ENCODE results near the gene CD6. TPM values are rescaled to one million over a fixed set of nuclear protein-coding genes. Genes with fewer than 3 reads are reported as not detected.
A peak's percentile ranks its signal among the peaks of the same experiment; 100 is the strongest.

The CD6 gene
- total and polyA plus RNA-seq, 2 donors from 2014 or later = 0.24 to 6.7 TPM

DNA sequence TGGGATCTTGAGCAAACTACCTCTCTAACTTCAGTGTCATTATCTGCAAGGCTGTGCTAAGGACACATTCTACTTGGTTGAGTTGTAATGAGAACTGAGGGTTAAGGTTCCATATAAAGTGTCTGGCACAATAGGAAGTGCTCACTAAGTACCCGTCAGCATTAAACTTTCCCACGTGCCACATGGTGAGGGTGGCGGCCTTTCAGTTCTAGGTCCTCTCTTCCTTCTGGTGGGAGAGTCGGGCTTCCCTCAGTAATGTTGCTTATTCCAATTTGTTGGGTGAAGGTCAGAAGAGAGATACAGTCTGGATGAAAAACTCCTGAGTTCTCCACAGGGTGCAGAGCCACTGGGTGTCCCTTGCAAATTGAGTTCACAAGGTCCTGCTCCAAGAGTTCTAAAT is 4.6 kb upstream of the CD6 start:
- intact Hi-C loops (cut with DNase I) = no loop called here
- Histone ChIP-seq H3K4me1 (ENCODE audit: control insufficient read depth in 2 of 3, insufficient read depth in 2 of 3, low read depth in 1 of 3, low read length in 3 of 3) (no peaks in the 10 kb centered on the region), H3K27ac (ENCODE audit: low read depth in 2 of 2, low read length in 2 of 2) (no peak overlapping the region), H3K9ac (ENCODE audit: low read length in 3 of 3) (no peak overlapping the region), H3K4me3 (ENCODE audit: low read length in 3 of 3) (no peak overlapping the region), H3K9me3 (ENCODE audit: control insufficient read depth in 2 of 3, insufficient read depth in 1 of 3, low read length in 3 of 3) (peaks cover 0 to 3% (median 0%) of the 10 kb centered on the region in 3 donors), H3K36me3 (ENCODE audit: control insufficient read depth in 2 of 3, insufficient read depth in 3 of 3, low read length in 3 of 3) (no peaks in the 10 kb centered on the region), H3K27me3 (ENCODE audit: control insufficient read depth, insufficient read depth, low read length) (no peaks in the 10 kb centered on the region)
- TF ChIP-seq, protein P1, sequence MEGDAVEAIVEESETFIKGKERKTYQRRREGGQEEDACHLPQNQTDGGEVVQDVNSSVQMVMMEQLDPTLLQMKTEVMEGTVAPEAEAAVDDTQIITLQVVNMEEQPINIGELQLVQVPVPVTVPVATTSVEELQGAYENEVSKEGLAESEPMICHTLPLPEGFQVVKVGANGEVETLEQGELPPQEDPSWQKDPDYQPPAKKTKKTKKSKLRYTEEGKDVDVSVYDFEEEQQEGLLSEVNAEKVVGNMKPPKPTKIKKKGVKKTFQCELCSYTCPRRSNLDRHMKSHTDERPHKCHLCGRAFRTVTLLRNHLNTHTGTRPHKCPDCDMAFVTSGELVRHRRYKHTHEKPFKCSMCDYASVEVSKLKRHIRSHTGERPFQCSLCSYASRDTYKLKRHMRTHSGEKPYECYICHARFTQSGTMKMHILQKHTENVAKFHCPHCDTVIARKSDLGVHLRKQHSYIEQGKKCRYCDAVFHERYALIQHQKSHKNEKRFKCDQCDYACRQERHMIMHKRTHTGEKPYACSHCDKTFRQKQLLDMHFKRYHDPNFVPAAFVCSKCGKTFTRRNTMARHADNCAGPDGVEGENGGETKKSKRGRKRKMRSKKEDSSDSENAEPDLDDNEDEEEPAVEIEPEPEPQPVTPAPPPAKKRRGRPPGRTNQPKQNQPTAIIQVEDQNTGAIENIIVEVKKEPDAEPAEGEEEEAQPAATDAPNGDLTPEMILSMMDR (IDR thresholded peaks at IDR 0.05; ENCODE audit: borderline replicate concordance, extremely low read depth, insufficient read depth) = no peak
- no peak for FAIRE-seq
- no peak for DNase-seq

DNA sequence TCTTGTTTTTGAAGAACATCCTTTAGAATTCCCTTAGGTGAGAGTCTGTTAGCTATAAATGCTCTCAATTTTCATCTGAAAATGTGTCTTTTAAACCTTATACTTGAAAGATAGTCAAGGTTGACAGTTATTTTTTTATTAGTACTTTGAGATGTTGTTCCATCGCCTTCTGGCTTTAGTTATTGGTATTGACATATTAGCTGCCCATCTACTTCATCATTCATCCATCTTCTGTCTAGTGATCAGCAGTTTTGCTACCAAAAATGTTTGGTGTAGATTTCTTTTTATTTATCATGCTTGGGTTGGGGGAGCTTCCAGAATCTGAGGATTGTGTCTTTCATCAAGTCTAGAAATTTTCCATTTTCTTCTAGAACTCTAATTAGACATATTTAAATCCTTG is 3.3 kb upstream of the CD6 start:
- H3K9ac ChIP-seq (ENCODE audit: low read length in 3 of 3) = no peak overlapping the region
- no peaks in the 10 kb centered on the region for H3K4me1 ChIP-seq (ENCODE audit: control insufficient read depth in 2 of 3, insufficient read depth in 2 of 3, low read depth in 1 of 3, low read length in 3 of 3)
- intact Hi-C loops (cut with DNase I) = no loop called here
- FAIRE-seq (no peak), DNase-seq (no peak)
- H3K9me3 ChIP-seq (ENCODE audit: control insufficient read depth in 2 of 3, insufficient read depth in 1 of 3, low read length in 3 of 3) = peaks cover 0 to 3% (median 0%) of the 10 kb centered on the region in 3 donors
- H3K27ac ChIP-seq (ENCODE audit: low read depth in 2 of 2, low read length in 2 of 2) = no peak overlapping the region
- H3K36me3 ChIP-seq (ENCODE audit: control insufficient read depth in 2 of 3, insufficient read depth in 3 of 3, low read length in 3 of 3) = no peaks in the 10 kb centered on the region
- no peak overlapping the region for H3K4me3 ChIP-seq (ENCODE audit: low read length in 3 of 3)
- TF ChIP-seq, protein P1 (IDR thresholded peaks at IDR 0.05; ENCODE audit: borderline replicate concordance, extremely low read depth, insufficient read depth) = no peak
- no peaks in the 10 kb centered on the region for H3K27me3 ChIP-seq (ENCODE audit: control insufficient read depth, insufficient read depth, low read length)

DNA sequence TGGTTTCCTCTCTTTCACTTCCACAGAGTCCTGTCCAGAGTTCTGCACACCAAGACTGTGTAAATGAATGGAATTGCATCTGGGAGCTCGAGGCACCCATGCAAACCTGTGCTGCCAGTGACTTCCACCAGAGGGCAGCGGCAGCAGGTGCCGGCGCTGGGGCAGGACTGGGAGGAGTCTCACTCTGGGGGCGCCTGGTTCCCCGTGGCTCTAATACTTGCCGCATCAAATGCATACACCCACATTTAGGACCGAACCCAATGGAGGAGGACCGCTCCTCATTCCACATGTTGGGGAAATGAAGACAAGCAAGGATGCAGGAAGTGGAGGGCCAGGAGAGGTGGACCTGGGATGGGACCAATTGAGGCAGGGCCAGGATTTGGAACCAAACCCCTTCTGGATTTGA is 1.1 kb upstream of the CD6 start:
- FAIRE-seq (no peak), DNase-seq (peak in 3 of 5 donors; percentile 30 to 52 (median 51))
- Histone ChIP-seq H3K9ac (ENCODE audit: low read length in 3 of 3) (no peak overlapping the region), H3K27me3 (ENCODE audit: control insufficient read depth, insufficient read depth, low read length) (no peaks in the 10 kb centered on the region), H3K4me1 (ENCODE audit: control insufficient read depth in 2 of 3, insufficient read depth in 2 of 3, low read depth in 1 of 3, low read length in 3 of 3) (no peaks in the 10 kb centered on the region), H3K4me3 (ENCODE audit: low read length in 3 of 3) (no peak overlapping the region), H3K9me3 (ENCODE audit: control insufficient read depth in 2 of 3, insufficient read depth in 1 of 3, low read length in 3 of 3) (peaks cover 0 to 3% (median 0%) of the 10 kb centered on the region in 3 donors), H3K36me3 (ENCODE audit: control insufficient read depth in 2 of 3, insufficient read depth in 3 of 3, low read length in 3 of 3) (no peaks in the 10 kb centered on the region), H3K27ac (ENCODE audit: low read depth in 2 of 2, low read length in 2 of 2) (no peak overlapping the region)
- TF ChIP-seq, protein P1 (IDR thresholded peaks at IDR 0.05; ENCODE audit: borderline replicate concordance, extremely low read depth, insufficient read depth) = peak; percentile 82
- intact Hi-C loops (cut with DNase I) = no loop called here

DNA sequence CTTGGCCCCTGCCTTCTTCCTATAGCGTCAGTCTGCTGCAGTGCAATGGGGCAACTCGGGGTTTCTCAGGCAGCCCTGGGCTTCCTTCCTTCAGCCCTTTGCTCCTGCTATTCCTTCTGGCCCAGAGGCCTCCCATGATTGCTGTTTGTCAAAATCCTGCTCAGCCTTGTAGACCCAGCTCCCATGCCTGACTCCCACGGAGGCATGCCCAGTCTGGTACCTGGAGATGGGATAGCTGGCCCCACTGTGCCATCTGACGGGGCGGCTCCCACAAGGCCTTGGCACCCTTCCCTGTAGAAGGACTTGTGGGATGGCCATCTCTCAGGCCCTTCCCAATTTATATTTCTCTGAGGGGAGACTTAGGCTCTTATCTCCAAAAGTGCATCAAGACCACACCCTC is 590 bp upstream of the CD6 start:
- Histone ChIP-seq H3K4me3 (ENCODE audit: low read length in 3 of 3) (no peak overlapping the region), H3K4me1 (ENCODE audit: control insufficient read depth in 2 of 3, insufficient read depth in 2 of 3, low read depth in 1 of 3, low read length in 3 of 3) (no peaks in the 10 kb centered on the region), H3K27me3 (ENCODE audit: control insufficient read depth, insufficient read depth, low read length) (no peaks in the 10 kb centered on the region), H3K9ac (ENCODE audit: low read length in 3 of 3) (no peak overlapping the region), H3K36me3 (ENCODE audit: control insufficient read depth in 2 of 3, insufficient read depth in 3 of 3, low read length in 3 of 3) (no peaks in the 10 kb centered on the region), H3K27ac (ENCODE audit: low read depth in 2 of 2, low read length in 2 of 2) (no peak overlapping the region), H3K9me3 (ENCODE audit: control insufficient read depth in 2 of 3, insufficient read depth in 1 of 3, low read length in 3 of 3) (peaks cover 0 to 3% (median 0%) of the 10 kb centered on the region in 3 donors)
- intact Hi-C loops (cut with DNase I) = no loop called here
- DNase-seq = no peak
- FAIRE-seq = no peak
- TF ChIP-seq, protein P1 (IDR thresholded peaks at IDR 0.05; ENCODE audit: borderline replicate concordance, extremely low read depth, insufficient read depth) = no peak
